D341Med (cell line): ENCODE measurements around the gene MLPH.
"Not testable (repeated sequence)": the region's sequence is repeated elsewhere in the genome, so short reads cannot be mapped to it uniquely, and the experiment has no call there.

Source experiments
- DNase-seq: peaks from one replicate; pipeline ENCODE4 v3.0.0; 2012; ENCODE audit warnings: low spot score

Gene MLPH

DNA sequence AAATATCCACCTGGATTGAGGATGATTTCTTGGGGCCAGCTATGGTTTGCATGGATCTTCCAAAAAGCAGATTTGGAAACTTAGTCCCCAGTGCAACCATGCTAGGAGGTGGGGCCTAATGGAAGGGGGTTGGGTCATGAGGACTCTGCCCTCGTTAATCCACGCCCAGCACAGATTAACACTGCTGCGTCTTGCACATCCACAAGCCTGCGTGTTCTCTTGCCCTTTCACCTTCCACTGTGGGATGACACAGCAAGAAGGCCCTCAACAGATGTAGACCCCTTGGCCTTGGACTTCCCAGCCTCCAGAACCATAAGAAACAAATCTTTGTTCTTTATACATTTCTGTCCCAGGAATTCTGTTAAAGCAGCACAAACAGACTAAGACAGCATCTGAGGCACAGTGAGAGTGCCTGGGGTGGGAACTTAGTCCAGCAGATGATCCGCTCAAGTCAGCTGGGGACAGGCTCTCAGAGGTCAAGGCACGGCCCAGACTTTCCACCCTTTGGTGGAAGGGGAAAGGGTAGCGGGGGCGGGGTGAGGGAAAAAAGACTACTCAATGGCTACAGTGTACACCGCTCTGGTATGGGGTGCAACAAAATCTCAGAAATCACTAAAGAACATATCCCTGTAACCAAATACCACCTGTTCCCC is 101.1 kb downstream of the MLPH start:
- no peak for DNase-seq

GRCh38 chr2:237590272-237591140 is 103.5 kb downstream of the MLPH start, which contains the start of gene RAB17:
Gene RAB17 (minus strand): TSS chr2:237590734. CDS start chr2:237586154, 4,580 bp downstream.
- DNase-seq, result no peak

DNA sequence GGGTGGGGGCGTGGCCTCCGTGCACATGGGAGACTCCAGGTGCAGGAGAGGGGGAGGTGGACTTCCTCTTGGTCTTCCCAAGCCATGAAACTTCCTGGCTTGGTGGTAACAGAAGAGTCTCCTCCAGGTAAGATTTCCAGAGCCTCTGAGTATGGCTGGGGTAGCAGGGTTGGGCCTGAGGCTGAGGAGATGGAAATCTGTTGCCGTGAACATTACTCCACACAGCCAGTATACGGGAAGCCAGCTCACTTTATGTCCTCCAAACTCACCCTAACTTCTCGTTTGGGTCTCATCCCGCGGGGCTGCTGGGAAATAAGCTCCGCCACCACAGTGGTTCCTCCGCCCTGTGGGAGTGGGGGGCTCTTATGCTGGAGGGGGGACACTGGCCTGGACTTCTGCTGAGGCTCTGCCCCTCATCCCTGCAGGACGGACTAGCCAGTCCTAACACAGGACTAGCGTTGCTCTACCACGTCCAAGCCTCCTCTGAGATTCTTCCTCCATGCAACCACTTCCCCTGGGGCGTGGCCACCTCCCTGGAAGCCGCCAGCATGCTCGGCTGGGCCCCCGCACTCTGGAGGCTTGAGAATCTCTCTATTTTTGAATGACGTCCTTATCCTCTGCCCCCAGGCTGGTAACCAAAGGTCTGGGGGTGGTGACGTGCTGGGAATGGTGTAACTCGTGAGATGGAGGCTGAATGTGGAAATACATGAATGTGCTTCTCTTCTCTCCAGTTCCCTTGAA is 104.3 kb downstream of the MLPH start:
- DNase-seq, result no peak

DNA sequence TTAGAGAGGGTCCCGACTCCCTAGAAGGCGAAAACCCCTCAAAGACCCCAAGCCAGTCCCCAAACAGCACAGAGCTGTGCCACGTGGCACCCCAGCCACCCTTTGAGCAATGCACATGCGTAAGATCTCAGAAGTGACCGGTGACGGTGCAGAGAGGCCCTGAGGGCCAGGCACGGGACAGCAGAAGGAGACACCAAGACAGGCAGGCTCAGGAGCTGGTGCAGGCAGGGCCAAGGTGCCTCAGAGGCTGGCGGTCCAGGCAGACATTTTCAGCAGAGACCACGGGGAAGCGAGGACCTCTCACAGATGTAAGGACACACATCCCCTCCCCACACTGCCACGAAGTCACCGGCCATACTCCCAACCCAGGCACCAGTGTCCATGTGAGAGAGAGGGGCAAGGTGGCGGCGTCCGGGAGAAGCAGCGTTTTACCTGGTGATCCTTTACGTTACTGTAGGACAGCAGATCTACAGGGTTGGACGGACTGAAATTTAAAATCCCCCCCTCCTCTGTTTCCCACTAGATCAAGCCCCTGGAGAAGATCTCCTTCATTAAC is 105.5 kb downstream of the MLPH start:
- DNase-seq, result no peak

- no peak for DNase-seq
Measured at GRCh38 chr2:237593036-237593435, 106.0 kb downstream of the MLPH start.

DNA sequence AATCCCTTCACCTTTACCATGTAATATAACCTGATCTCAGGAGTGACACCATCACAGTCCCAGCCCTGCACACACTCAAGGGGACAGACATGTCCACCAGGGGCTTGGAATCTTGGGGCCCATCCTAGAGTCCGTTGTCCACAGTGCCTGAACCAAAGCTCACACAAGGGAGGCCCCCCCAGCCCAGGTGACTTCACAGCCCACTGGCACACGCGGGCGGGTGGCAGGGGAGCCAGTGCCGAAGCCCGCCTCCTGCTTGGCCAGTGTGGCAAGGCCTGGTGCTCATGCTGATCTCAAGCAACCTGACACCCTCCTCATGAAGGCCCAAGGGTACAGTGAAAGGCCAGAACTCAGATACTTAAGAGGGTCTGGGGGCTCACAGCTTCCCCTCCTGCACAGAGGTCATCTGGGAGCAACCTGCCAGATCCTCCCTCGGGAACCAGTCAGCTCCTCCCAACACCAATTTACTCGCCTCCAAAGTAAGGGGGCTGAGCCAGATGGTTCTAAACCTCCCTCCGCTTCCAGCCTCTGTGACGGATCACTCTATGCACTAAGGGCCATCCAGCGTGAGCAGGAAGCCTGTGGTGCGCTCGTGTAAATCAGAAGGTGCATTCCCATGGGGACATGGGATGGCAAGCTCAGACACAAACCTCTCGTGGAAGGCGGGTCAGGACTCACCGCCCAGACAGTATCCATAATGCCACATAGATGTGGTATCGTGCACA is 106.7 kb downstream of the MLPH start:
- DNase-seq, result no peak

DNA sequence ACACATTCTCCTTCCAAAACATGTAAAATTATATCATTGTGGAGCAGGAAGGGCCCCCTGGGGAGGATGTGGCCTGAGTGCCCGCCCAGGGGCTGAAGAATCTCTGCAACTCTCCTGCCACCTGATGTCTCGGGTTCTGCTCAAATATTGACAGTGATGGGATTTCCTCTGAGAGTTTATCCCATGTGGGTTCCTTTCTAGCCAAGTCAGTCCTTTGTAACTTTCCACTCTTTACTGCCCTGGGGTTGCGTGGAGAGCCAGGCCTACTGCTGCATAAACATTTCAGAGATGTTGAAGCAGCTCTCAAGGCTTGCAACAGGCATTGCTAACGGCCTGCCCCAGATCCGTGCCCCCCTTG is 107.4 kb downstream of the MLPH start:
- DNase-seq, result no peak

- not testable (repeated sequence) for DNase-seq
Measured at GRCh38 chr2:237595829-237596519, 108.9 kb downstream of the MLPH start.

- DNase-seq, result no peak
Measured at GRCh38 chr2:237596520-237597195, 109.6 kb downstream of the MLPH start.

DNA sequence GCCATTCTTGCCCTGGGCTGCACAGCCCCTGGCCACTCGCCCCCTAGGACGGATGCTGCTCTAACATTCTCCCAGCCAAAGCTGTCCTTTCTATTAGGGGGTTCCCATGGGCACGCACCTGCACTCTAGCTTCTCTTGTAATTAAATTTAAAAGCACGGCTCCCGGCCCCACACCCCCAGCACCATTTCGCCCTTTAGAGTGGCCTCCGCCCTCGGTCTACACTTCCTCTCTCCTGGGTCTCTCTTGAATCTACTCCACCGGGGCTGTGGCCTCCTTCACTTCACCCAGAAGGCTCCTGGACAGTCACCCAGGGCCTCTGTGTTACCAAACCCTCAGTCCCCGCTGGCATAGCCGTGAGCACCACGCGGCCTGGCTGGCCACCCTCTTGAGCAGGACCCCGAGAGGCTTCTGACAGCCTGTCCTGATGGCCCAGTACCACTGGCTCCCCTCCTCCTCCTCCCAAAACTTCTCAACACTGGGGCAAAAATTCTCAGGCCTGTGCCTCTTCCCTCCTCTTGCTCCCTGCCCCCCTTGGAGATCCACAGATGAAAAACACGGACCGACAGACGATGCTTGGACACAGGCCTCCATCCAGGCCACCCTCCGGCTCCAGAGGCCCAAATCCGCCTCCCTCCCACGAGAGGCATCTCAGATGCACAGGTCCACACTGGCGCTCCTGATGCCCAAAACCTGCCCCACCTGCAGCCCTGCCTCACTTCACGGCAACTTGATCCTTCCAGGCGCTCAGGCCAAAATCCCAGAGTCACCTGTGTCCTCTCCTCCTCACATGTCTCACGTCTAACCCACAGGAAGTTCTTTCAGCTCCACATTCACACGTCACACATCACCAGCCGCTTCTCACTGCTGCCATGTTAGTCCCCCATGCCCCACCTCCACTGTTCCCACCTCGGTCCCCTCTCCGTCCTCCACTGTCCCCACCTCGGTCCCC is 110.4 kb downstream of the MLPH start:
- DNase-seq, result no peak

GRCh38 chr2:237598468-237599208 is 111.6 kb downstream of the MLPH start:
- no peak for DNase-seq

GRCh38 chr2:237599465-237600110 is 112.5 kb downstream of the MLPH start:
- no peak for DNase-seq

GRCh38 chr2:237600205-237600846 is 113.3 kb downstream of the MLPH start:
- DNase-seq, result no peak

- DNase-seq, result no peak
Measured at GRCh38 chr2:237601453-237602116, 114.5 kb downstream of the MLPH start.

- DNase-seq, result no peak
Measured at GRCh38 chr2:237602409-237602808, 115.4 kb downstream of the MLPH start.

GRCh38 chr2:237603049-237603717 is 116.1 kb downstream of the MLPH start:
- DNase-seq, result no peak
